ENCODE measurements around the gene ACTR1A.

Gene ACTR1A

GRCh38 chr10:102451105-102451969 is 51.2 kb downstream of the ACTR1A start, which contains the start of gene C10orf95:
TSS of gene C10orf95 (minus strand) at chr10:102451543. CDS start at chr10:102451093, 450 bp downstream.
- TF ChIP-seq, protein P1, sequence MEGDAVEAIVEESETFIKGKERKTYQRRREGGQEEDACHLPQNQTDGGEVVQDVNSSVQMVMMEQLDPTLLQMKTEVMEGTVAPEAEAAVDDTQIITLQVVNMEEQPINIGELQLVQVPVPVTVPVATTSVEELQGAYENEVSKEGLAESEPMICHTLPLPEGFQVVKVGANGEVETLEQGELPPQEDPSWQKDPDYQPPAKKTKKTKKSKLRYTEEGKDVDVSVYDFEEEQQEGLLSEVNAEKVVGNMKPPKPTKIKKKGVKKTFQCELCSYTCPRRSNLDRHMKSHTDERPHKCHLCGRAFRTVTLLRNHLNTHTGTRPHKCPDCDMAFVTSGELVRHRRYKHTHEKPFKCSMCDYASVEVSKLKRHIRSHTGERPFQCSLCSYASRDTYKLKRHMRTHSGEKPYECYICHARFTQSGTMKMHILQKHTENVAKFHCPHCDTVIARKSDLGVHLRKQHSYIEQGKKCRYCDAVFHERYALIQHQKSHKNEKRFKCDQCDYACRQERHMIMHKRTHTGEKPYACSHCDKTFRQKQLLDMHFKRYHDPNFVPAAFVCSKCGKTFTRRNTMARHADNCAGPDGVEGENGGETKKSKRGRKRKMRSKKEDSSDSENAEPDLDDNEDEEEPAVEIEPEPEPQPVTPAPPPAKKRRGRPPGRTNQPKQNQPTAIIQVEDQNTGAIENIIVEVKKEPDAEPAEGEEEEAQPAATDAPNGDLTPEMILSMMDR (conservative IDR thresholded peaks at IDR 0.05; ENCODE audit: control insufficient read depth, insufficient read depth, low read depth, low read length) = no peak
- peak within 1 kb of the TSS; percentile 52 for H3K4me3 ChIP-seq (ENCODE audit: control insufficient read depth, low read depth, low read length)
- no peak for DNase-seq (ENCODE audit: low read depth)

DNA sequence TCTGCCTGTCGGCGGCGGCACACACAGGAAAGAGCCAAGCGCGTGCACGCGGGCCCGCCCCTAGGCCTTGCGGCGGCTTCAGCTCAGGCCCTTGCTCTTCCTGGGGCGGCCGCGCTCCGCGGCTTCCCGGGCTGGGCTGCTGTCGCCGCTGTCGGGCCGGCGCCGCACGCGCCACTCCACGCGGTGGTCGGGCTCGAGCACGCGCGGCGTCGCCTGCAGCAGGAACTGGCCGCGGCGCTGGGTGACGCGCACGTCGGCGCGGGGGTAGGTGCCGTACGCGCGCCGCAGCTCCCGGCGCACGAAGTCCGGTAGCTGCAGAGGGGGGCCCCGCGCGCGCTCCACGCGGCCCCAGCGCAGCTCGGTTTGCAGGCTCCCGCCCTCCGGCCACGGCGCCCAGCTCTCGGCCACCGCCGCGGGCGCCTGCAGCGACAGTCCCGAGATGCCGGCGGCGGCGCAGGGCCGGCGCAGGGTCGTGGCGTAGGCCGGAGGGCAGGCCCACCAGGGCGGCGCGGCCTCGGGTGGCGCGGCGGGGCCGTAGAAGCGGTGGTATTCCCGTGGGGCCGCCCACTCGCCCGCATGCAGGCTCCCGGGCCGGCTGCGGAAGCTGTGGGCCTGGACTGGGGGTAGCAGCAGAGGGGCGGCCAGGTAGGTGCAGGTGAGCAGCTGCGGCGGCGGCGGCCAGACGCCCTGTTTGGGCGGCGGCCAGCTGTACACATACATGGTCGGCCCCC is 52.0 kb downstream of the ACTR1A start:
- TF ChIP-seq, protein P1 (conservative IDR thresholded peaks at IDR 0.05; ENCODE audit: control insufficient read depth, insufficient read depth, low read depth, low read length) = no peak
- peak overlapping the region; percentile 52 for H3K4me3 ChIP-seq (ENCODE audit: control insufficient read depth, low read depth, low read length)
- DNase-seq (ENCODE audit: low read depth) = peak; percentile 62

- DNase-seq (ENCODE audit: low read depth) = no peak
- H3K4me3 ChIP-seq (ENCODE audit: control insufficient read depth, low read depth, low read length) = peak overlapping the region; percentile 51
- TF ChIP-seq, protein P1 (conservative IDR thresholded peaks at IDR 0.05; ENCODE audit: control insufficient read depth, insufficient read depth, low read depth, low read length) = no peak
Observed at GRCh38 chr10:102450124-102450373, 52.5 kb downstream of the ACTR1A start.

- DNase-seq (ENCODE audit: low read depth) = peak; percentile 67
- H3K4me3 ChIP-seq (ENCODE audit: control insufficient read depth, low read depth, low read length) = peak overlapping the region; percentile 51
- TF ChIP-seq, protein P1 (conservative IDR thresholded peaks at IDR 0.05; ENCODE audit: control insufficient read depth, insufficient read depth, low read depth, low read length) = no peak
Observed at GRCh38 chr10:102449321-102450123, 53.0 kb downstream of the ACTR1A start.

DNA sequence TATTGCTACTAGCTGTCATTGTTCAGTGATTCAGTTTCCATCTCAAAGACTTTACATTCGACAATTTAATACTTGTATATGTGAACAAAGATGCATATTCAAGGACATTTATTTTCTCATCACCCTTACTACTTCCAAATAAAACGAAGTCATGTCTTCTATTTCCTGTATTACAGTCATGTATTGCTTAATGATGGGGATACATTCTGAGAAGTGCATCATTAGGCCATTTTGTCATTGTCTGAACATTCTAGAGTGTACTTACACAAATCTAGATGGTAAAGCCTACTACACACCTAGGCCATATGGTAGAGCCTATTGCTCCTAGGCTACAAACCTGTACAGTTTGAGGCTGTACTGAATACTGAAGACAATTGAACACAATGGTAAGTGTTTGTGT is 57.7 kb downstream of the ACTR1A start:
- TF ChIP-seq, protein P1 (conservative IDR thresholded peaks at IDR 0.05; ENCODE audit: control insufficient read depth, insufficient read depth, low read depth, low read length) = no peak
- H3K4me3 ChIP-seq (ENCODE audit: control insufficient read depth, low read depth, low read length) = no peak overlapping the region
- no peak for DNase-seq (ENCODE audit: low read depth)

- H3K4me3 ChIP-seq (ENCODE audit: control insufficient read depth, low read depth, low read length) = no peak overlapping the region
- TF ChIP-seq, protein P1 (conservative IDR thresholded peaks at IDR 0.05; ENCODE audit: control insufficient read depth, insufficient read depth, low read depth, low read length) = no peak
- no peak for DNase-seq (ENCODE audit: low read depth)
Observed at GRCh38 chr10:102438374-102438773, 64.1 kb downstream of the ACTR1A start.

Measured in fibroblast of mammary gland (primary cell).